Cardiac septum (tissue), 1 donor: ENCODE measurements around the gene FAM25G. TPM values are rescaled to one million over a fixed set of nuclear protein-coding genes. Genes with fewer than 3 reads are reported as not detected.

Source experiments
- DNase-seq: peaks from one replicate; pipeline ENCODE4 v3.0.0-alpha.2; 2020; ENCODE audit warnings: low spot score
- intact Hi-C: fragments of 100-400 bp; cut with DNase I; formaldehyde crosslinking; loops from one replicate; pipeline ENCODE4 v1.14.0; 2022
- total RNA-seq: library from RNA; stranded (reverse); fragmentation: NEBNext Ultra II Directional; extraction: Animal tissue kit (Norgen Biotek cat#: 25700); gene quantifications from one replicate; pipeline ENCODE4 v1.2.1, GENCODE V29; 2021
- donor health status: DM: no; HTN: no; CAD: no.

The FAM25G gene
- total RNA-seq, 1 donor from 2014 or later: not detected

DNA sequence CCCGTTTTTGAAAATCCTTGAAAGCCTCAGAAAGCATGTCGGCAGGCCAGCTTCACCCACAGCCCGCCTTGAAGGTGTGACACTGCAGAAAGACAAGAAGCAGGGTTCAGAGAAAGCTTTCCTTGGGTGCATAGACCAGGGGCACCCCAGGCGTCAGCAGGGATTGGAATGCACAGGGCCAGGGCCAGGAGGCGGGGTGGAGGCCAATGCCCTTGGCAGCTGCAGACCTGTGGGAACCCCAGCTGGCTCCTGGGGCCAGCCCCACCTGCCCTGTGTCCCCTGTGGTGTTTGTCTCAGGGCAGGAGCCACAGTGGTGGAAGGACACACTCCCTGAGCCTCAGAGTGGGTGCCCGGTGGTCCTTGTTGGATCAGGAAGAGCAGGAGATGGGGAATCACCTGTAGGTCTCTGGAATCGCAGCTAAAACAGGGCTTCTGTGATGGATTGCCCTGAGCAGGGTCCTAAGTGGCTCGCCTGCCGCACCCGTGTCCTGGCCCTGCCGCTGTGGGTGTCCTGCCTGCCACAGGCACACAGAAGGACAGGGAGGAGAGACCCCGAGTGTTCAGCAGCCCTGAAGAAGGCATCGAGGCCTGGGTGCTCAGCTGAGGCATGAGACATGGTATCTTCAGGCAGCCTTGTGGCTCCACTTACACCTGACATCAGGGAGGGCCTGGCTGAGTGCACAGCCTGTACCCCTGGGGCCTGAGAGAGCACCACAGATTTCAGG, 40.1 kb downstream of the FAM25G start:
- intact Hi-C loops: no loop called here
- DNase-seq: no peak

DNA sequence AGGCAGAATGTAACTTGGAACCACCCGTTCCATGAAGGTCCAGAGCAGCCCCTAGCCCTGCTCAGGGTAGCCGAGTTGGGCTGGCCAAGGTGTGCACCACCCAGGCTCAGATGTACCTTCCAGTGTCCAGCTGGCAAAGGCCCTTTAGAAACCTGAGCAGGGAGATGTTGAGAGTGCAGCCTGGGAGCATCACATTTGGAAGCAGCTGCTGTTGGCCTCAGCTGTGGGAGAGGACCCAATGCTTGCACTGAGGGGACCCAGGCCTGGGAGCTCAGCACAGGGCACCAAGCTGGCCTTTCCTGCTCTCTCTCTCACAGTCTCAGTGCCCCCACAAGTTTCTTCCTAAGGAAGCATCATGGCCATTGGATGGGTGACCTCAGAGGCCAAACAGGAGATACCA, 41.1 kb downstream of the FAM25G start:
- intact Hi-C loops: no loop called here
- no peak for DNase-seq

DNA sequence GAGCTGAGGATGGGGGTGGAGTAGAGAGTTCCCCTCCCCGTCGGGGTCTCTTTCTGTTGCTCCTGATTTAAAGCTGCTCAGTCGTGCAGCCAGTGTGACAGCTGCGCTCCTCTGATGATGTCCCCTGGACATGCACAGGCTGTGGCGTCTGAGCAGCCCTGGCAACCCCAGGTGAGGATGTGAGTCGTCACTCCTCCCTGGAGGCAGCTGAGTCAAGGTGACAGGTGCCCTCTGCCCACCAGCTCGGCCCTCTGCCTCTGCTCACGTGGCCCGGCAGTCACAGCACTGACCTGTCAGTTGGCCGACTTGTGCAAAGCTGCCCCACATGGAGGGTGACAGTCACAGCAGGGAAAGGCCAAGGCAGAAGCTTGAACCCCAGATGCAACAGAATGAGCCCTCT, 41.5 kb downstream of the FAM25G start:
- no peak for DNase-seq
- intact Hi-C loops: no loop called here

DNA sequence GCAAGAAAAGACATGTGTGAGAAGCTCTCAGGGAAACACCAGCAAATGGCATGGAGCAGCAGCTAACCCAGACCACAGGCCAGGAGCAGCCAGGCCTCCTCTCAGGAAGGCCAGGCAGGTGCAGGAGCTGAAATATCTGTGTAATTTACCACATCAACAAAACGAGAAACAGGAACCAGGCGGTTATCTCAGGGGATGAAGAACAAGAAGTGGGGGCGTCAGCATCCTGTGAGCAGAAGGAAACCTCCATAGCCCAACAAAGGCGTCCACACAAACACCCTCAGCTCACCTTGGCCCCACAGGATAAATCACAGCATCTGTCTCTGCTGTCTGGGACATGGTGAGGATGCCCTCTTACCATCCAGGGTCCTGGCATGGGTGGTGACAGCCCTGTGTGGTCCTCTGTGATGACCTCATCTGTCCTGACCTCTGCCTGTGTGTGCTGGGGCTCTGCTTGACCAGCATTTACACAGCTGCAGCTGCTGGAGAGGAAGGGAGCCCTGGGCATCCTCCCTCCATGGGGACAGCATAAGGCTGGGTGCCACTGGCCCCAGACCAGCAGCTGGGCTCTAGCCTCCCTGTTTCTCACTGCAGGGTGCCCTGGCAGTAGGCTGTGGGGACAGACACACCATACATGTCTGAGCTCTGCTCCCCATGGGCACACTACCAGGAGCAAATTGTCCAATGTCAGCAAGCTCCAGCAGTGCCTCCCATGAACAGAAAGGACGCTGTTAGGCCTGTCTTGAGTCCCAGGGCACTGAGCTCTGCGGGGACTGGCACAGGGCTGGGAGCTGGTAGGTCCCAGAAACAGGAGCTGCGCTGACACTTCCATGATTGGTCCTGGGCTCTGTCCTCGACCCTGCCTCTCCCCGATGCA, 42.2 kb downstream of the FAM25G start:
- DNase-seq: no peak
- intact Hi-C loops: no loop called here

DNA sequence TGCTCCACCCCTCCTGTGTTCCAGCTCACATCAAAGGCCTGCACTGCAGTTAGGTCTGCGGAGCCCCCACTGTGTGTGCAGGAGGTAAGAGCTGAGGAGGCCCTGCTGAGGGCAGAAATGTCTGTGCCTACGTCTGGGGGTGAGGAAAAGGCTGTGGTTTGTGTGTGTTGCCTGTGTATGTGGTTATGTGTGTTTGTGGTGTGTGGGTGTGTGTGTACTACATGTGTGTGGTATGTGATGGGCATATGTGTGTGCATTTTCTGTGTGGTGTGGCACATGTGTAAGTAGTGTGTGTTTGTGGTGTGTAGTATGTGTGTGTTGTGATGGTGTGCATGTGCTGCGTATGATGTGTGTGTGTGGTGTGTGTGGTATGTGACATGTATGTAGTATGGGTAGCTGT, 43.8 kb downstream of the FAM25G start:
- intact Hi-C loops: no loop called here
- no peak for DNase-seq

DNA sequence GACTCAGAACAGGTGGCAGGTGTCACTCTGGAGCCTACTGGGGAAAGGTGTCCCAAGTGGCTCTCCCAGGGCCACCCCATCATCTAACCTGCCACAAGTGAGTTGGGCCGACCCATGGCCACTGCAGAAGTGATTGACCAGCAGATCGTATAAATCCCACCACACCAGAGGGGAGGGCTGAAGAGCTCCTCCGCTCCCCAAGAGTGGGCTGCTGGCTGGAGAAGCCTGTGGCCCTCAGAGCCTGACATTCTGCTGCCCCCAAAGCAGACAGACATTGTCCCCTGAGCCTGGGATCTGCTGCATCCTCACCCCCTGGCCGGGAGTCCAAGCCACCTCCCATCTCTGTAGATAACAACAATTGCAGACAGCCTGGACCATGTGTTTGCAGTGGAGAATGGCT, 44.3 kb downstream of the FAM25G start:
- no peak for DNase-seq
- intact Hi-C loops: no loop called here

GRCh38 chr10:47445720-47446119, 45.8 kb downstream of the FAM25G start:
- intact Hi-C loops: no loop called here
- DNase-seq: no peak

- intact Hi-C loops: no loop called here
- DNase-seq: no peak
These were observed 47.5 kb downstream of the FAM25G start for GRCh38 chr10:47444047-47444446.

DNA sequence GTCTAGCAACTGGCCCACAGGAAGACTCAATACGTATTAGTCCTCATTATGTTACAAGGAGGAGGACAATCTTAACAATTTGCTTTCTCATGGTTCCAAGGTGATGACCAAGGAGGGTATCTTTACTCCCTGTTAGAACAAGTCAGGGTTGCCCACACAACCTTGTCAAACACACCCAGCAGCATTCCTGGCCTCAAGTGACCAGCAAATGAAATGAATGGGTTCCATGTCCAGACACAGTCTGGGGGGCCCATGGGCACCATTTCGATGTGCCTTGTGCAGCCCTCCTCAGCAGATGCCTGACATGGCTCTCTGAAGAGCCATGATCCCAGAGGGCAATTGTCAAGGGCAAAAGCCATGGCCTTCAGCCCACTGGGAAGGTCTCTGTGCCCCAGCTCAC, 48.4 kb downstream of the FAM25G start:
- DNase-seq: no peak
- intact Hi-C loops: no loop called here

DNA sequence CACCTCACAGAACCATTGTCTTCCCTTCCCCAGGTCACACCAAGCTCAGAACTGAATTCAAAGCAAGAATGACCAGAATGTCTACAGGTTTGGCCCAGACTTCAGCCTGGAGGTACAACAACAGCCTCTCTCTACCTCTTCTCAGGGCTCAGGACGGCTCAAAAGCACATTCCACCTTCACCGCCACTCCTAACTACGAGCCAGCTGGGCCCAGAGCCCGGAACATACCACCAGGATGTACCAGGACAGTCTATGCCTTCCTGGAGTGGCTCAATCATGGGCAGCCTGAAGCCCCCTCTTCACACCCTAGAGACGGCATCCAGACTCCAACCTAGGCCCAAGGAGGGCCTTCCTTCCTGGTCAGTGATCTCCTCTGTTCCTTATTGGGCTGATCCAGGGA, 49.1 kb downstream of the FAM25G start:
- no peak for DNase-seq
- intact Hi-C loops: no loop called here

- intact Hi-C loops: no loop called here
- no peak for DNase-seq
These were observed 49.6 kb downstream of the FAM25G start for GRCh38 chr10:47441938-47442337.

DNA sequence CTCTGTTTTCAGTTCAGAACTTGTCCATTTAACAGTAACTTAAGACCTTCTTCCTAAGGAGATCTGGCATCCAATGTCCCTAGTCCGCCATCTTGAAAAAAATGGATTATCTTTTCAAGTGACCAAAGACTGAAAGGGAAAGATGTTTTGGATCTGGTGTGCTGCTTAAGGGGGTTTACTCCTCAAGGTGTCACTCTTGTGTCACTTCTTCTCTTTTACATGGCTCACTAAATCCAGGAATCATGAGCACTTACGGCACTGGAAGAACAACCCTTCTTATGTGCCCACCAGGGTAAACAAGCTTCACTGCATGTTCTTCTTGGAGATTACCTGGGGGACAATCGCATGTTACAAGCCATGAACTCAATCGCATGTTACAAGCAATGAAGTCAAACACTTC, 51.3 kb downstream of the FAM25G start:
- intact Hi-C loops: no loop called here
- DNase-seq: no peak

DNA sequence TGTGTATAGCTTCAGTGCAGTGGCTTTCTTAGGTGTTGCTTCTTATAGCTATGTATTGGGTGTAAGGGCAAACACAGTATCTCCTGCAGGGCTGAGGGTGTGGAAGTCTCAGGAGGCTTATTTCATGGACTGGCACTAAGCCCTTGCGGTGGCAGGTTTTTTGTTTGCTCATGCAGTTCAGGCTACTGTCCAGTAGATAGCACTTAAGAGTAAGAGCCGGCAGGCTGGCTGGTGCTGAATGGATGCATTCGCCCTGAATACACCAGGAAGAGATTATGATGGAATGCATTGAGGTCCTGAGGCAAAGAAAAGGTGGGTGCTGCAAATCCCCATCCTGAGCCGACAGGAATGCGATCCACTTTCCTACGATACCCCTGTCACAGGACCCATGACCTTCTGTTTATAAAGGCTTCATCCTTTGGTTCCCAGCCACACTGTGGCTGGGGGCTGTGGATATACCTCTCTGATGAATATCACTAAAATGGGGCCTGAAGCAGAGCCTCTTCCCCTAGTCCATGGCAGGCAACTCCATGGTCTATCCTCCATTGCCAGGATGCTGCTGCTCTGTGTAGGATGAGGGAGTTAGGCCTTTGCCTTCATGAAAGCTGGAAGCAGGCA, 52.5 kb downstream of the FAM25G start:
- intact Hi-C loops: no loop called here
- no peak for DNase-seq

Other genes starting within 250 kb of the FAM25G start
- gene GDF10, start 191.5 kb downstream of the FAM25G start, total RNA-seq: 1.7 TPM
- not detected for gene GDF2, start 169.2 kb downstream of the FAM25G start, total RNA-seq
- gene RBP3, start 143.3 kb downstream of the FAM25G start, total RNA-seq: not detected
- 0.16 TPM for gene ZNF488, start 107.4 kb downstream of the FAM25G start, total RNA-seq
- gene ANXA8, start 7.6 kb downstream of the FAM25G start, total RNA-seq: not detected
- 4.1 TPM for gene AGAP9, start 31.9 kb upstream of the FAM25G start, total RNA-seq